NCI-H524 treated with DMSO at 0.1 percent for 48 hours (cell line): ENCODE results near the gene PIGK.
"Not testable (repeated sequence)": the region's sequence is repeated elsewhere in the genome, so short reads cannot be mapped to it uniquely, and the experiment has no call there.

Source experiments
- DNase-seq: peaks from one replicate; lab custom pipeline; 2025; lab: John Stamatoyannopoulos, UW

PIGK gene

DNA sequence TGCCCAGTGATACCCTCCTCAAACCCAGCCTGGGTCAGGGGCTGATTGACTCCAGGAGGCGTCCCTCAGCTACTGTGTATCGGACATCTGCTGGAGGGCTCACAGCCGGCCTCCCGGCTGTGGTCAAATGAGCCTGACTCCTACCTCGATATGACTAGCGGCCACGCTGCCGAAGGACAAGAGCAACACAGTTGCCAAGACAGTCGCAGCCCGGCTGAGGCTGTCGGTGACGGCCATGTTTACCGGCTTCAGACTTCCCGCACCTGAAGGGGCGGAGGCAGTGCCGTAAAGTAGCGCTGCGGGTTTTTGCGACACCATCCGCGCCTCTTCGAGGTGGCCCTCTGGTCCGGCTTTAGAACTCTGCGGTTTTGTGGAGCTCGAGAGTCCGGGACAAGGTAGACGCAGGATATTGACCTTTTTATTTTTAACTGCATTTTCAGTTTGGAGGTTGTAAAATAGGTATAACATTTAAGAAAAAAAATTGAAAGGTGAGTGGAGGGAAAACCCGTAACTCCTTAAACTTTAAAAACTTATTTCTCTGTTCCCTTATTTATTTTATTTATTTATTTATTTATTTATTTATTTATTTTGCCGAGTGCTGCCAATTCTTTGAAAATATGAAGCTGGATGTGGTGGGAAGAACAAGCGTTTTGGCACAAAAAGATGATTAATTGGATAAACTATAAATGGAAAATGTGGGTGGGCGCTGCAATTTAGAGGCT lies at the start of gene PIGK:
TSS of gene PIGK (minus strand) at position 265 of the 722 bp plus-strand sequence. CDS start at position 237, 28 bp downstream.
- peak; percentile 22 for DNase-seq

DNA sequence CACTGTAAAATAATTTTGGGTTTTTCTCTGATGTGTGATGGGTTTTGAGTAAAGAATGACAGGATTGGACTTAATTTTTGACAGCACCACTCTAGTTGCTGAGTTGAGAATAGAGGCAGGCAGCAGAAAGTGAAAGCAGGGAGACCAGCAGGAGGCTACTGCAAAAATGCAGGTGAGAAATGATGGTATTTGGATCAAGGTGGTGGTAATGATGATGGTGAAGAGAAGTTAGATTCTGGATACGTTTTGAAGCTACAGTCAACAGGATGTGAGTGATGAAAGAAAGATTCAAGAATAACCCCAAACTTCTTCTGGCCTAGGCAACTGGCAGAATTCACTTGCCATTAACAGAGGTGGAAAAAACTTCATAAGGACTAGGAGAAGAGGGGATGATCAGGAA lies 47.8 kb upstream of the PIGK start:
- DNase-seq = no peak

DNA sequence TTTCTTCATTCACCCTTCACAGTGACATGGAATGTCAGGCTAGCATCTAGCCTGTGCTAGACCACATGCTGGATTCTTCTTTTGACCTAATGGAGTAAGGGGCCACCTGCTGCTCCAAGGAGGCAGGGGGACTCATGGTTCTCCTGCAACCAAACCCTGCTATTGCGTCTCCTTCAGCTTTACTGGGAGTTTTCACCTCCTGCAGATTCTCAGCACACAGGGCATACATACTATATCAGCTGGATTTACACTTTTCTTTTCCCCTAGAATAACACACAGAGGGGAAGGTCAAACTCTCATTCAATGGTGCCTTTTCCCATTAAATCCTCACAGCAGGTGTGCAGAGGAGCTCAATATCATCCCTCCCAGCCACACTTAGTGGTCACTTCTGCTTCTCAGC lies 46.0 kb upstream of the PIGK start:
- no peak for DNase-seq

DNA sequence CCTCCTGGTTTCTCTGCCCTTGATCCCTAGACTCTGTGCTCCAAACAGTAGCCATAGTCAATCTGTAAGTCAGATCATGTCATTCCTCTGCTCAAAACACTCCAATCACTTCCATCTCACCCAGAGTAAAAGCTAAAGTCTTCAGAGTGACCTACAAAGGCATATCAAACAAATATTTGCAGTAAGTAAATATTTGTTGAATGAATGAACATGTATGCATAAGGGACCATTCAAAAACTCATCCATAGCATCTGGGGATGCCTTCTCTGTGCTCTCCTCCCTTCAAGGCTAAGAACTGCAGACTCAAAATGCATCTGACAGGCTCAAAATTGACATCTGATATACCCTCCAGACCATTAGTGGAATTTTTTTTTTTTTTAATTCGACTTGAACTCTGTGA lies 44.5 kb upstream of the PIGK start:
- DNase-seq = no peak

DNA sequence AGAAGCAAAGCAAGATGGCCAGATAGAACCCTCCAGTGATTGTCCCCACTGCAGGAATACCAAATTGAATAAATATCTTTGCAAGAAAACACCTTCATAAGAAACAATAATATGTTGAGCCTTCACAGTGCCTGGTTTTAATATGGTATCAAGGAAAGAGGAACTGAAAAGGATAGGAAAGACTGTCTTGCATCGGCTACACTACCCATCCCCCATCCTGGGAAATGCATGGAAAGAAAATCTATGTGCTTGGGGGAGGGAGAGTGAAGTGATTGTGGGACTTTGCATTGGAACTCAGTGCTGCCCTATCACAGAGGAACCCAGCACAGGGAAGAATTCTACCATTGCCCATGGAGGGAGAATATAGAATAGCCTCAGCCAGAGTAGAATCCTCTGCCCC lies 34.0 kb upstream of the PIGK start:
- DNase-seq = no peak

DNA sequence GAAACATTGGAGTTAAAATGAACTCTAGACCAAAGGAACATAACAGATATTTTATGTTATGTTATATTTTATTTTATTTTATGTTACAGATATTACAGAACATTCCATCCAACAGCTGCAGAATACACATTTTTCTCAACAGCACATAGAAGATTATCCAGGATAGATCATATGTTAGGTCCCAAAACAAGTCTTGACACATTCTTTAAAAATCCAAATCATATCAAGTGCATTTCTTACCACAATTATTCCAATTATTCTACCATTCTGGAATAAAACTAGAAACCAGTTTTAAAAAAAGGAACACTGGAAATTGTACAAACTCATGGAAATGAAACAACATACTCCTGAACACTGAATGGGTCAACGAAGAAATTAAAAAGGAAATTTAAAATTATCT lies 30.9 kb upstream of the PIGK start:
- no peak for DNase-seq

DNA sequence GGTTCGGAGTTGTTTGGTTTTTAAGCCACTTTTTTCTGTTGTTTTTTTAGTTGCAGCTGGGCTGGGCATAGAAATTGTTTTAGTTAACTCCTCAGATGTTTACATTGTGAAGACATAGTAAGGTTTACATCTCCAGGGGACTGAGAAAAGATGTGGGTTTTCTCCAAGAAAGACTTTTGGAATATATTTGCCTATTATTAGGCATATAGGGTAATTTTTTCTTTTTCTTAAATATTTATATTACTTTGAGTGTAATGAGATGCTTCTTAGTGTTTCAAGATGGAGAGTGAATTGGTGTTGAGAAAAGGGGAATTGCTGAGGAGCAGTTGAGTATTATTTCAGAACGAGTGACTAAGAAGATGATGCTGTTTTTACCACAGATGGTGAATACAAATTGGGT lies 26.6 kb upstream of the PIGK start:
- DNase-seq = no peak

DNA sequence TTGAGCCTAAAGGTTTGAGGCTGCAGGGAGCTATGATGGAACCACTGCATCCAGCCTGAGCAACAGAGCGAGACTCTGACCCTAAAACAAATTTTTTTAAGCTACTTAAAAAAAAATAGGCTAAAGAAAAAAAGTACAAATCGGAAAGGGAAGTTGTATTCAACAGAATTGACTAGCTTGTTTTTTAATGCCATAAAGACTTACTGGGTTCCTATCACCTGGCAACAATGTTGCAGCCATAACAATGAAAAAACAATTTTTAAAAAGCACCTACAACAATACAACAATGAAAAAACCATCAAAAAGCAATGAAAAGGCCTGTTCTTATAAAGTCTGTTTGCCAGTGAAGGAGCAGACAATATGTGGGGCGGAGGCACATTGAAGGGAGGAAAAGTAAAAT lies 20.1 kb upstream of the PIGK start:
- DNase-seq = no peak

DNA sequence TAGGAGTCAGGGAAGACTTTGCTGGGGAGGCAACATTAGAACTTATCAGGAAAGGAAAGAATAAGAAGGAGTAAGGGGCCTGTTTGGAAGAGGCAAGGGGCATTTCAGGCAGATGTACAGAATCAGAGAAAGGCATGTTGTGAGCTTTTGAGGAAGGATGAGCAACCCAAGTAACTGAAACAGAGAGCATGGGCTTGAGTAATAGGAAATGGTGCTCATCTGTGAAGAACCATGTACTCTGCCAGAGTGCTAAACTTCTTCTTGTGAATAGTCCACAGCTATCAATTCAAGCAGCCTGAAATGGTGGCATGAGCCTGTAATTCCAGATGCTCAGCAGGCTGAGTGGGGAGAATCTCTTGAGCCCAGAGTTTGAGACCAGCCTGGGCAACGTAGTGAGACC lies 19.2 kb upstream of the PIGK start:
- no peak for DNase-seq

DNA sequence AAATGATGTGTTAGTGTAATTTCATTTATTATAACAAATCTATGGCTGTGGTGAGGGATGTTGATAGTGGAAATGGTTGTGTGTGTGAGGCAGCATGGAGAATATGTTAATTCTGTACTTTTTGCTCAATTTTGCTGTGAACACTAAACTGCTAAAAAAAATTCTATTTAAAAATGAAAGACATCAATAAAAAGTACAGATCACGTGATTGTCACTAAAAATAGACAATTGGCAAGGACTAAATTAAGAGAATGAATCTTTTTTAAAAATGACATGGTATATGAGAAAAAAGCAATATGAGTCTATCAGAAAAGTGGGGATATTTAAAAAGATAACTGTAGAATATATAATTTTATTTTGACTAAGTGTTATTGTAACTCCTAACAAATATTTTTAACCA lies 15.7 kb upstream of the PIGK start:
- no peak for DNase-seq

DNA sequence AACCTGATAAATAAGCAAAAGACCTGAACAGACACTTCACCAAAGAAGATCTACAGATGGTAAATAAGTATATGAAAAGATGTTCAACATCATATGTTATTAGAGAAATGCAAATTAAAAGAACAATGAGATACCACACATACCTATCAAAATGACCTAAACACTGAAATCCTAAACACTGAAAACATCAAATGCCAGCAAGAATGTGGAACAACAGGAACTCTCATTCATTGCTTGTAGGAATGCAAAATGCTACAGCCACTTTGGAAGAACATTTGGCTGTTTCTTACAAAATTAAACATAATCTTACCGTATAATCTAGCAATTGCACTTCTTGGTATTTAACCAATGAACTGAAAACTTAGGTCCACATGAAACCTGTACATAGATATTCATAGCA lies 14.9 kb upstream of the PIGK start:
- DNase-seq = no peak

DNA sequence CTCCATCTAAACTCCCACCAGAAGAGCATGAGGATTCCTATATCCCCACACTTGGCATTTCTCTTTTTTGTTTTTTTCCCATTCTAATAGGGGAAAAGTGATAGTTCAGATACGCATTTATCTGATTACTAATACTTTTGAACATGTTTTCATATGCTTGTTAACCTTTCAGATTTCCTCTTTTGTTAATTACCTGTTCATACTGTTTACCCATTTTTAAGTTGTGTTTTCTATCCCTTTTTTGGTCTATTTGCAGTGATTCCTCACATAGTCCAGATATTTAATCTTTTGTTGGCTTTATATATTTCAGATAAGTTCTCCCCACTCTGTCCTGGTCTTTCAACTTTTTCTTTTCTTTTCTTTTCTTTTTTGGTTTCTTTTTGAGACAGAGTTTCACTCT lies 13.6 kb upstream of the PIGK start:
- no peak for DNase-seq

DNA sequence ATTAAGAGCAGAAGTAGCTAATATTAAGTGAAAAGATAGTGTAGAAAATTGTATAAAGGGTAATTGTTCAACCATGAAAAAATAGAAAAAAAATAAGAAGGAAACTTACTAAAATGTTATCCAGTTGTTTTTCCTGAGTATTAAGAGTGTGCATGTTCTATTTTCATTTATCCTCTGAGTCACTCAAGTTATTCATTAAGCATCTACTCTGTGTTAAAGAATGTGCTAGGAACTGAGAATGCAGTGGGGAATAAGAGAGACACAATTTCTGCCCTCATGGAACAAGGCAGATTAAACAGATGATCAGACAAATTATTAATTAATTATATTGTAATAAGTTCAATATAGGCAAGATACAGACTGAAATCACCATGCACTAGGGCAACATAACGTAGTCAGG lies 10.8 kb upstream of the PIGK start:
- DNase-seq = no peak

DNA sequence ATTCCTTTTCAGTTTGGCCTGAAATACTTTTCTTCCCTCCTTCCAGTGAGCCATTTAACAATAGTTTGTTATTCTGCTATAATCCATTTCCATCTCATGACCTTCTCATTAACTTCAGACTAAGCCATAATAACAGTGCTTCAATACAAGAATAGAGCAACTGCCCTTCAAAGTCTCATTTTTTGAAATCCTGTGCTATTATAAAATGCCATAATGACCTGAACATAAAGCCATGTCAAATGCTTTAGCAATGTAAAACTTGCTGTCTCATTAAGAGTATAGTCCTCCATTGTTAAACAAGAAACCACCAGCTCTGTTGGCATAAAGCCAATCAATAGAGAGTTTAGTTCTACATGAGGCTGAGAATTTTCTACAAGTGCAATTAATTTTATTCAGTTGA lies 9.6 kb upstream of the PIGK start:
- no peak for DNase-seq

DNA sequence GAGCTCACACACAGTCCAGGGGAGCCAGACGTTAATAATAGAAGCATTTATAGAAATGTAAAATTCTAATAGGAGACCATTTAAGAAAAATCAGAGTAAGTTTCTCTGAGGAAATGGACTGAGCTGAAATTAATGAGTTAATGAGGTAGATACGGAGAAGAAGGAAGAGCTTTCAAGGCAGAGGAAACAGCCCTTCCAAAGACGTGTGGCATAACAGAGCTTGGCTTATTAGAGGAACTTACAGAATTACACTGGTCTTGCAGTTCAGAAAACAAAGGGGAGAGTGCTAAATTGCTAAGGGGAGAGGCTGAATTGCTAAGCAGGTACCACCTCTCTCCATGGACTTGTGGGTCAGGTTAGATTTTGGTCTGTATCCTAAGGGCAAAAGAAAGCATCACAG lies 8.2 kb upstream of the PIGK start:
- DNase-seq = no peak

DNA sequence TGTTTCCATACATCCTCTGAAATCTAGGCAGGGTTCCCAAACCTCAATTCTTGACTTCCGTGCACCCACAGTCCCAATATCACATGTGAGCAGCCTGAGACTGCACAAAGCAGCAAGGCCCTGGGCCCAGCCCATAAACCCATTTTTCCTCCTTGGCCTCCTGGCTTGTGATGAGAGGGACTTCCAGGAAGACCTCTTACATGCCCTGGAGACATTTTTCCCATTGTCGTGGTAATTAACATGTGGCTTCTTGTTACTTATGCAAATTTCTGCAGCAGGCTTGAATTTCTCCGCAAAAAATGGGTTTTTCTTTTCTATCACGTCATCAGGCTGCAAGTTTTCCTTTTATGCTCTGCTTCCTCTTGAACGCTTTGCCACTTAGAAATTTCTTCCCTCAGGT lies 3.3 kb upstream of the PIGK start:
- DNase-seq = no peak

DNA sequence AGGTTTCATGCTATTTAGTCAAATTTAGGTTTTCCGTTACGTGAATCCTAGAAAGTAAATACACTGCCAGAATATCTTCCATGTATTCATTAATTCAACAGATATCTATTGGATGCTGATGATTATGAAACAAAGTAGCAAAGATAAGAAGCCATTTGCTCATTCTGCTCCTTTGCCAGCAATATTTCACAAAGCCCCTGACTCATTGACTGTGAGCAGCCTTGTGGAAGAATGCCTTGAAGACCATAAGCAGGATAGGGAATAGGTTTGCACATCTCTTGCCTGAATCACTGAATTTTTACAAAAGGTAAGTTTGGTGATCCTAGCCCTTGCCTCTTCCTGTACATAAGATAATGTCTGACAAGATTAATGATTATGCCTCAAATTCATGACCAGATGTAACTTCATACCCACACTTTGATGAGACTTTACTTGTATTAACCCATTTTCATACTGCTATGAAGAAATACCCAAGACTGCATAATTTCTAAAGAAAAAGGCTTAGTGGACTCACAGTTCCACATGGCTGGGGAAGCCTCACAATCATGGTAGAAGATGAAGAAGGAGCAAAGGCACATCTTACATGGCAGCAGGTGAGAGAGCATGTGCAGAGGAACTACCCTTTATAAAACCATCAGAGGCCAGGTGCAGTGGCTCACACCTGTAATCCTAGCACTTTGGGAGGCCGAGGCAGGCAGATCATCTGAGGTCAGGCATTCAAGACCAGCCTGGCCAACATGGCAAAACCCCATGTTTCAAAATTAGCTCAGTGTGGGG lies 1.6 kb upstream of the PIGK start:
- DNase-seq = no peak

DNA sequence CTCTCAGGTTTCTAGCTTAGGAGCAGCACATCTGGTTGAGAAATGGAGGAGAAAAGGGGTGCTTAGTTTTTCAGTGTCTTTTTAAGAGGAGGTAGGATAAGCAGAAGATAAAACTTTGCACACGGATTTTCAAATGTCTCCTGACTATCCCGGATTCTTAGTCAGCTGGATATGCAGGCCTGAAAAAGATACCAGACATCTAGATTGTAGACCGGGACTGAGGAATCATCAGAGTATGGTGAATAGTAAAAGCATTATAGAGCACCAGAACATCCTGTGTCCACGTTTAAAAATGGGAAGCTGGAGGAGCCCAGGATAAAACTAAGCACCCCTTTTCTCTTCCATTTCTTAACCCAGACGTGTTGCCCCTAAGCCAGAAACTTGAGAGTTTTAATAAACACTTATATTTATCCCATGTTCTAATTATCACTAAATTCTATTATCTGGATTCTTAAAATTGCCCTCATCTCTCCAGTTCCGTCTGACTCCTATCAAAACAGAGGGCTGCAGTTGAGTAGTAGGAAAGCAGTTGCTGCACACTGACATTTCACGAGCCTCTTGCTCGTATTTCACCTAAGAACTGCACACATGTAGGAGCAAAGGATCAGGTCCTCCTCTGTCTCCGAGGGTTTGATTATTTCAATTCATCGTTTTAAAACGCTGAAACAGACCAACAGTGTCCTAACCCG lies 609 bp downstream of the PIGK start:
- DNase-seq = peak; percentile 29

DNA sequence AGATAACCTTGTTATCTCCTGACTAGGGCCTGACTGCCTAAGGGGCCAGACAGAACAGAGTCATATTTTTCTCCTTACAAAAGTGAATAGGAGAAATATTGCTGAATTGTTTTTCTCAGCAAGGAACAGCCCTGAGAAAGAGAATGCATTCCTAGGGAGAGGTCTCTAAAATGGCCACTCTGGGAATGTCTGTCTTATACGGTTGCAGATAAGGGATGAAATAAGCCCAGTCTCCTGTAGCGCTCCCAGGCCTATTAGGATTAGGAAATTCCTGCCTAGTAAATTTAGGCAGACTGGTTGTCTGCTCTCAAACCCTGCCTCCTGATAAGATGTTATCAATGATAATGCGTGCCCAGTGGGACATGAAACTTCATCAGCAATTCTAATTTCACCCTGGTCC lies 15.2 kb downstream of the PIGK start:
- not testable (repeated sequence) for DNase-seq

DNA sequence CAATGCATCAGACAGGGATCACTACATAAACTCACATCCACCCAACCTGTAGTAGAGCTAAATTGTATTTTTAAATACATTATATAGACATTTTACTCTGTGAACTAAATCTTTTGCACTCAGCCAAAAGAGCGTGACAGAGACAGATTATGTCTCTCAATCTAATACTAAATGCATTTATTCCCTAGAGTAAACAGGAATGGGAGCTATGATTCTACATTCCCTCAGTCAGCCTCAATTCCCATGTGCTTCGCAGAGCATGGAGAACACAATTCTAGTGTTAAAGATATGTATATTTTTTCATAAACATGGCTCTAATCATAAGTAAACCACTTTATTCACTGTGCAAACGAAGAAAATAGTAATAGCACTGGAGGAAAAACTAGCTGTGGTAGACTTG lies 16.5 kb downstream of the PIGK start:
- no peak for DNase-seq

DNA sequence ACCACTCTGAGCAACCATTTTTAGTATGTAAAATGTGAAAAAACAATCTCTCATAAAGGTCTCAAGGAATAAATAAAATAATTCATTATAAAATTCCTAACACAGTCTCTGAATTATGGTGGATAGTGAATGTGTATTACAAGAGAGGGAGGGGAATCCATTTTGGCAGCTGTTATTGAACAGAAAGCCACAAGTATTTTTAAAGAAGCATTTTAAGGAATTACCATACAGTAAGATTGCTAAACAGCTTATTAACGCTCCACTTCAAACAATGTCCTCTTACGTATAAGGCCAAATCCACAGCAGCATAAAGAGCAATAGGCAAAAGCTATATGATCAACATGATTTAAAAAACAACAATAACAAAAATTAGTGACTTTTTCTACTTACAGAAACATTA lies 18.4 kb downstream of the PIGK start:
- DNase-seq = no peak

DNA sequence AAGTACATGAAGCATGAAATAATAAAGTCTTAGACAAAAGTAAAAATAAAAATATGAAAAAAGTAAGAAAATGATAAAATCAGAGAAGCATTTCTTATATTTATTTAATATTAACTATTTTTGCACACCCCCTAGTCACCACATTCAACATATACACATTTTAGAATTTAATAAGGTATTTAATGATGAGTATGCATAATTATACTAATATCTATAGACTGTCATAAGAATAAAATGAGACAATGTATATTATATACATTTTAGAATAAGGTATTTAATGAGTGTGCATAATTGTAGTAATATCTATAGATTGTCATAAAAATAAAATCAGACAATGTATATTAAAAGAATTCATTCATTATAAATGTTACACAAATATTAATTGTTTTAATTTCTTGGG lies 18.9 kb downstream of the PIGK start:
- no peak for DNase-seq

DNA sequence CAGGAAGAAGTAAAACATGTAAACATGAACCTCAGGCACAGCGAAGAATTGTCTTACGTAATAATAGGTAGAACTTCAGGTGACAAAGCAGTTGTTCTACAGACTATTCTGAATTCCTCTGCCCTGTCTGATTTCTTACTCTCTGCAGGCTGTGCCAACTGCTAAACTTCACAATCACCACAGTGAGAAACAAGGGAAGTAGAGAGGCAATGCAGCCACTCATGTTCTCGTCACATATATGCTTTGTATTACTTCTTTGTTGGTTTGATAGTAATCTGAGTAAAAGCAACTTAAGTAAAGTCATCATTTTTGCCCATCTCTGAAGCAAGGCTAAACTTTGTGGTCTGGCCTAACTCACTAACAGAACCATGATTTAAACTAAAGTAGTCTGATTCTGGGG lies 21.9 kb downstream of the PIGK start:
- DNase-seq = no peak
